ENCODE data around the gene MRPS18C. TPM values are rescaled to one million over a fixed set of nuclear protein-coding genes. Genes with fewer than 3 reads are reported as not detected.

Gene MRPS18C
- total RNA-seq, 1 experiment from 2014 or later, result 60.3 TPM

DNA sequence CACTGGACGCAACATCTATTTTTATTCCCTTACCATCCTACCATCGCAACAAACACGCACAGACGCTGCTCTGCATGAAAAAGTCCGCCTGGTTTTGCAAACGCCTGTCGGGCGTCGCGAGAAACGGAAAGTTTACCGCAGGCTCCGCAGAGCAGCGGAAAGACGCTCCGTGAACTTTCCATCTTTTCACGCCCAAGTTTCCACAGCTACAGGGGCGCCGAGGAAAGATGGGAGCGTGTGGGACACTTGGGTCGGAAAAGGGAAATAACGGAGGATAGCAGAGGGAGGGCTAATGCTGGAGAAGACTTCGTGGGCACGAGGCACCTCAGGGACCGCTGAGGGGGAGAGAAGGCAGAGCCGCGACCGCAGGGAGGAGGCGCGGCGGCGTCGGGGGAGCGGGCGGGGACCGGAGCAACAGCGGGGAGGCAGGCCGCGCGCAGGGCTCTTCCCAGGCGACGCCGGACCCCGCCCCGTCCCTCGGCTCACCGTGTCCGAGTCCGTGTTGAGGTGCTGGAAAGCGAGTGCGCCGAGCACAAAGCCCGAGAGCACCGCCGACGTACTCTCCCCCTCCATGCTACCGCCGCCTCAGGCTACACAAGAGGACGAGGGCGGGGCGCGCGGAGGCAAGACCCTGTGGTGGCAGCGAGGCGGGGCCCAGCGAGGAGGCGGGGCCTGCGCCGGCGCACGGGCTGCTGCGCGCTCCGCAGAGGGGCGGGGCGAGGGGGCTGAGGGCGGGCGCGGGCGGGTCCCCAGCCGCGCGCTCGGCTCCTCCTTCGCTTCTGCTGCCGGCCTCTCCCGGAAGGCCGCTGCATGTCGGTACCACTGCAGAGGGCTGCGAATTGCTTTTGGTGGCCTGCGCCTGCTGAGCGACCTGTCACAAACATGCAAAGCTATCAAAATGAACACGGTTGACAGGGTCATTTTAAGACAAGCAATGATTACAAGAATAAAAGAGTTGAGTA lies 28.9 kb downstream of the MRPS18C start, which contains the start of gene ABRAXAS1 (continued):
- TF ChIP-seq ZNF396 (CRISPR knock-in tag; IDR thresholded peaks at IDR 0.05; ENCODE audit: borderline replicate concordance), result no peak
- TF ChIP-seq ZNF232 (CRISPR knock-in tag; IDR thresholded peaks at IDR 0.05), result no peak
- no peak for TF ChIP-seq NR1H2 (CRISPR knock-in tag; IDR thresholded peaks at IDR 0.05)
- TF ChIP-seq CREM (CRISPR knock-in tag; IDR thresholded peaks at IDR 0.05), result peak; percentile 39; the same call in 1 of the 2 replicates
- TF ChIP-seq ZNF121 (CRISPR knock-in tag; IDR thresholded peaks at IDR 0.05), result no peak
- TF ChIP-seq TEAD1 (CRISPR knock-in tag; IDR thresholded peaks at IDR 0.05), result peak; percentile 78; the same call in 1 of the 2 replicates
- TF ChIP-seq, protein P1, sequence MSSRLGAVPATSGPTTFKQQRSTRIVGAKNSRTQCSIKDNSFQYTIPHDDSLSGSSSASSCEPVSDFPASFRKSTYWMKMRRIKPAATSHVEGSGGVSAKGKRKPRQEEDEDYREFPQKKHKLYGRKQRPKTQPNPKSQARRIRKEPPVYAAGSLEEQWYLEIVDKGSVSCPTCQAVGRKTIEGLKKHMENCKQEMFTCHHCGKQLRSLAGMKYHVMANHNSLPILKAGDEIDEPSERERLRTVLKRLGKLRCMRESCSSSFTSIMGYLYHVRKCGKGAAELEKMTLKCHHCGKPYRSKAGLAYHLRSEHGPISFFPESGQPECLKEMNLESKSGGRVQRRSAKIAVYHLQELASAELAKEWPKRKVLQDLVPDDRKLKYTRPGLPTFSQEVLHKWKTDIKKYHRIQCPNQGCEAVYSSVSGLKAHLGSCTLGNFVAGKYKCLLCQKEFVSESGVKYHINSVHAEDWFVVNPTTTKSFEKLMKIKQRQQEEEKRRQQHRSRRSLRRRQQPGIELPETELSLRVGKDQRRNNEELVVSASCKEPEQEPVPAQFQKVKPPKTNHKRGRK (CRISPR knock-in tag; IDR thresholded peaks at IDR 0.05; ENCODE audit: borderline replicate concordance), result 0 out of 2 replicates have a peak, but pooled peaks have one; percentile 51
- TF ChIP-seq, protein P2, sequence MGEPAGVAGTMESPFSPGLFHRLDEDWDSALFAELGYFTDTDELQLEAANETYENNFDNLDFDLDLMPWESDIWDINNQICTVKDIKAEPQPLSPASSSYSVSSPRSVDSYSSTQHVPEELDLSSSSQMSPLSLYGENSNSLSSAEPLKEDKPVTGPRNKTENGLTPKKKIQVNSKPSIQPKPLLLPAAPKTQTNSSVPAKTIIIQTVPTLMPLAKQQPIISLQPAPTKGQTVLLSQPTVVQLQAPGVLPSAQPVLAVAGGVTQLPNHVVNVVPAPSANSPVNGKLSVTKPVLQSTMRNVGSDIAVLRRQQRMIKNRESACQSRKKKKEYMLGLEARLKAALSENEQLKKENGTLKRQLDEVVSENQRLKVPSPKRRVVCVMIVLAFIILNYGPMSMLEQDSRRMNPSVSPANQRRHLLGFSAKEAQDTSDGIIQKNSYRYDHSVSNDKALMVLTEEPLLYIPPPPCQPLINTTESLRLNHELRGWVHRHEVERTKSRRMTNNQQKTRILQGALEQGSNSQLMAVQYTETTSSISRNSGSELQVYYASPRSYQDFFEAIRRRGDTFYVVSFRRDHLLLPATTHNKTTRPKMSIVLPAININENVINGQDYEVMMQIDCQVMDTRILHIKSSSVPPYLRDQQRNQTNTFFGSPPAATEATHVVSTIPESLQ (CRISPR knock-in tag; IDR thresholded peaks at IDR 0.05), result no peak
- no peak for TF ChIP-seq JAZF1 (CRISPR knock-in tag; IDR thresholded peaks at IDR 0.05)
- no peak for TF ChIP-seq OVOL2 (CRISPR knock-in tag; IDR thresholded peaks at IDR 0.05; ENCODE audit: borderline replicate concordance)
- no peak for TF ChIP-seq RORB (CRISPR knock-in tag; IDR thresholded peaks at IDR 0.05)
- 0 out of 2 replicates have a peak, but pooled peaks have one; percentile 83 for TF ChIP-seq ZBTB21 (CRISPR knock-in tag; IDR thresholded peaks at IDR 0.05; ENCODE audit: borderline replicate concordance)
- peak; percentile 96 for TF ChIP-seq FOXP1 (CRISPR knock-in tag; IDR thresholded peaks at IDR 0.05; ENCODE audit: borderline replicate concordance)
- TF ChIP-seq ETV6 (CRISPR knock-in tag; IDR thresholded peaks at IDR 0.05), result peak; percentile 78
- 0 out of 2 replicates have a peak, but pooled peaks have one; percentile 50 for TF ChIP-seq ATF1 (CRISPR knock-in tag; IDR thresholded peaks at IDR 0.05)
- TF ChIP-seq, protein P3, sequence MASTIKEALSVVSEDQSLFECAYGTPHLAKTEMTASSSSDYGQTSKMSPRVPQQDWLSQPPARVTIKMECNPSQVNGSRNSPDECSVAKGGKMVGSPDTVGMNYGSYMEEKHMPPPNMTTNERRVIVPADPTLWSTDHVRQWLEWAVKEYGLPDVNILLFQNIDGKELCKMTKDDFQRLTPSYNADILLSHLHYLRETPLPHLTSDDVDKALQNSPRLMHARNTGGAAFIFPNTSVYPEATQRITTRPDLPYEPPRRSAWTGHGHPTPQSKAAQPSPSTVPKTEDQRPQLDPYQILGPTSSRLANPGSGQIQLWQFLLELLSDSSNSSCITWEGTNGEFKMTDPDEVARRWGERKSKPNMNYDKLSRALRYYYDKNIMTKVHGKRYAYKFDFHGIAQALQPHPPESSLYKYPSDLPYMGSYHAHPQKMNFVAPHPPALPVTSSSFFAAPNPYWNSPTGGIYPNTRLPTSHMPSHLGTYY (CRISPR knock-in tag; IDR thresholded peaks at IDR 0.05), result no peak
- no peak for TF ChIP-seq ZNF263 (CRISPR knock-in tag; IDR thresholded peaks at IDR 0.05; ENCODE audit: low read depth)
- TF ChIP-seq NFATC4 (CRISPR knock-in tag; IDR thresholded peaks at IDR 0.05), result no peak
- TF ChIP-seq, protein P4, sequence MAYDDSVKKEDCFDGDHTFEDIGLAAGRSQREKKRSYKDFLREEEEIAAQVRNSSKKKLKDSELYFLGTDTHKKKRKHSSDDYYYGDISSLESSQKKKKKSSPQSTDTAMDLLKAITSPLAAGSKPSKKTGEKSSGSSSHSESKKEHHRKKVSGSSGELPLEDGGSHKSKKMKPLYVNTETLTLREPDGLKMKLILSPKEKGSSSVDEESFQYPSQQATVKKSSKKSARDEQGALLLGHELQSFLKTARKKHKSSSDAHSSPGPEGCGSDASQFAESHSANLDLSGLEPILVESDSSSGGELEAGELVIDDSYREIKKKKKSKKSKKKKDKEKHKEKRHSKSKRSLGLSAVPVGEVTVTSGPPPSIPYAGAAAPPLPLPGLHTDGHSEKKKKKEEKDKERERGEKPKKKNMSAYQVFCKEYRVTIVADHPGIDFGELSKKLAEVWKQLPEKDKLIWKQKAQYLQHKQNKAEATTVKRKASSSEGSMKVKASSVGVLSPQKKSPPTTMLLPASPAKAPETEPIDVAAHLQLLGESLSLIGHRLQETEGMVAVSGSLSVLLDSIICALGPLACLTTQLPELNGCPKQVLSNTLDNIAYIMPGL (CRISPR knock-in tag; IDR thresholded peaks at IDR 0.05), result peak; percentile 84; the same call in 1 of the 2 replicates
- TF ChIP-seq CBFB (CRISPR knock-in tag; IDR thresholded peaks at IDR 0.05; ENCODE audit: low read depth), result no peak
- TF ChIP-seq, protein P5, sequence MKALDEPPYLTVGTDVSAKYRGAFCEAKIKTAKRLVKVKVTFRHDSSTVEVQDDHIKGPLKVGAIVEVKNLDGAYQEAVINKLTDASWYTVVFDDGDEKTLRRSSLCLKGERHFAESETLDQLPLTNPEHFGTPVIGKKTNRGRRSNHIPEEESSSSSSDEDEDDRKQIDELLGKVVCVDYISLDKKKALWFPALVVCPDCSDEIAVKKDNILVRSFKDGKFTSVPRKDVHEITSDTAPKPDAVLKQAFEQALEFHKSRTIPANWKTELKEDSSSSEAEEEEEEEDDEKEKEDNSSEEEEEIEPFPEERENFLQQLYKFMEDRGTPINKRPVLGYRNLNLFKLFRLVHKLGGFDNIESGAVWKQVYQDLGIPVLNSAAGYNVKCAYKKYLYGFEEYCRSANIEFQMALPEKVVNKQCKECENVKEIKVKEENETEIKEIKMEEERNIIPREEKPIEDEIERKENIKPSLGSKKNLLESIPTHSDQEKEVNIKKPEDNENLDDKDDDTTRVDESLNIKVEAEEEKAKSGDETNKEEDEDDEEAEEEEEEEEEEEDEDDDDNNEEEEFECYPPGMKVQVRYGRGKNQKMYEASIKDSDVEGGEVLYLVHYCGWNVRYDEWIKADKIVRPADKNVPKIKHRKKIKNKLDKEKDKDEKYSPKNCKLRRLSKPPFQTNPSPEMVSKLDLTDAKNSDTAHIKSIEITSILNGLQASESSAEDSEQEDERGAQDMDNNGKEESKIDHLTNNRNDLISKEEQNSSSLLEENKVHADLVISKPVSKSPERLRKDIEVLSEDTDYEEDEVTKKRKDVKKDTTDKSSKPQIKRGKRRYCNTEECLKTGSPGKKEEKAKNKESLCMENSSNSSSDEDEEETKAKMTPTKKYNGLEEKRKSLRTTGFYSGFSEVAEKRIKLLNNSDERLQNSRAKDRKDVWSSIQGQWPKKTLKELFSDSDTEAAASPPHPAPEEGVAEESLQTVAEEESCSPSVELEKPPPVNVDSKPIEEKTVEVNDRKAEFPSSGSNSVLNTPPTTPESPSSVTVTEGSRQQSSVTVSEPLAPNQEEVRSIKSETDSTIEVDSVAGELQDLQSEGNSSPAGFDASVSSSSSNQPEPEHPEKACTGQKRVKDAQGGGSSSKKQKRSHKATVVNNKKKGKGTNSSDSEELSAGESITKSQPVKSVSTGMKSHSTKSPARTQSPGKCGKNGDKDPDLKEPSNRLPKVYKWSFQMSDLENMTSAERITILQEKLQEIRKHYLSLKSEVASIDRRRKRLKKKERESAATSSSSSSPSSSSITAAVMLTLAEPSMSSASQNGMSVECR (CRISPR knock-in tag; IDR thresholded peaks at IDR 0.05; ENCODE audit: borderline replicate concordance), result 0 out of 2 replicates have a peak, but pooled peaks have one; percentile 93
- TF ChIP-seq, protein P6, sequence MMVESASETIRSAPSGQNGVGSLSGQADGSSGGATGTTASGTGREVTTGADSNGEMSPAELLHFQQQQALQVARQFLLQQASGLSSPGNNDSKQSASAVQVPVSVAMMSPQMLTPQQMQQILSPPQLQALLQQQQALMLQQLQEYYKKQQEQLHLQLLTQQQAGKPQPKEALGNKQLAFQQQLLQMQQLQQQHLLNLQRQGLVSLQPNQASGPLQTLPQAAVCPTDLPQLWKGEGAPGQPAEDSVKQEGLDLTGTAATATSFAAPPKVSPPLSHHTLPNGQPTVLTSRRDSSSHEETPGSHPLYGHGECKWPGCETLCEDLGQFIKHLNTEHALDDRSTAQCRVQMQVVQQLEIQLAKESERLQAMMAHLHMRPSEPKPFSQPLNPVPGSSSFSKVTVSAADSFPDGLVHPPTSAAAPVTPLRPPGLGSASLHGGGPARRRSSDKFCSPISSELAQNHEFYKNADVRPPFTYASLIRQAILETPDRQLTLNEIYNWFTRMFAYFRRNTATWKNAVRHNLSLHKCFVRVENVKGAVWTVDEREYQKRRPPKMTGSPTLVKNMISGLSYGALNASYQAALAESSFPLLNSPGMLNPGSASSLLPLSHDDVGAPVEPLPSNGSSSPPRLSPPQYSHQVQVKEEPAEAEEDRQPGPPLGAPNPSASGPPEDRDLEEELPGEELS (CRISPR knock-in tag; IDR thresholded peaks at IDR 0.05), result peak; percentile 23; the same call in 1 of the 2 replicates
